ENCODE measurements around the gene SGMS1.

The SGMS1 gene

GRCh38 chr10:50561816-50562215 is 61.9 kb downstream of the SGMS1 start:
- no peak for DNase-seq (ENCODE audit: insufficient read length, low spot score)
- TF ChIP-seq TAF1 (IDR thresholded peaks at IDR 0.05; ENCODE audit: low read depth, low read length) = no peak
- no peak for TF ChIP-seq PAX5 (IDR thresholded peaks at IDR 0.05; ENCODE audit: insufficient read depth, low read length, severe bottlenecking)
- TF ChIP-seq POLR2A (IDR thresholded peaks at IDR 0.05; ENCODE audit: low read depth, low read length) = no peak
- no peak for TF ChIP-seq POU2F2 (IDR thresholded peaks at IDR 0.05; ENCODE audit: low read depth, low read length)
- no peak for TF ChIP-seq POLR2AphosphoS5 (IDR thresholded peaks at IDR 0.05; ENCODE audit: low read depth, low read length)
- no peak for TF ChIP-seq SPI1 (IDR thresholded peaks at IDR 0.05; ENCODE audit: low read depth, low read length)
- FAIRE-seq = no peak

GRCh38 chr10:50561266-50561665 is 62.5 kb downstream of the SGMS1 start:
- FAIRE-seq = no peak

GRCh38 chr10:50560370-50560769 is 63.4 kb downstream of the SGMS1 start:
- TF ChIP-seq POLR2AphosphoS5 (IDR thresholded peaks at IDR 0.05; ENCODE audit: low read depth, low read length) (no peak), TAF1 (IDR thresholded peaks at IDR 0.05; ENCODE audit: low read depth, low read length) (no peak), PAX5 (IDR thresholded peaks at IDR 0.05; ENCODE audit: insufficient read depth, low read length, severe bottlenecking) (no peak), SPI1 (IDR thresholded peaks at IDR 0.05; ENCODE audit: low read depth, low read length) (no peak), POLR2A (IDR thresholded peaks at IDR 0.05; ENCODE audit: low read depth, low read length) (no peak), POU2F2 (IDR thresholded peaks at IDR 0.05; ENCODE audit: low read depth, low read length) (no peak)
- FAIRE-seq (no peak), DNase-seq (ENCODE audit: insufficient read length, low spot score) (no peak)

More at GRCh38 chr10:50561266-50561665, 62.5 kb downstream of the SGMS1 start:
- TF ChIP-seq POLR2AphosphoS5 (IDR thresholded peaks at IDR 0.05; ENCODE audit: low read depth, low read length) = no peak
- TF ChIP-seq POLR2A (IDR thresholded peaks at IDR 0.05; ENCODE audit: low read depth, low read length) = no peak
- TF ChIP-seq POU2F2 (IDR thresholded peaks at IDR 0.05; ENCODE audit: low read depth, low read length) = no peak
- TF ChIP-seq PAX5 (IDR thresholded peaks at IDR 0.05; ENCODE audit: insufficient read depth, low read length, severe bottlenecking) = no peak
- no peak for TF ChIP-seq SPI1 (IDR thresholded peaks at IDR 0.05; ENCODE audit: low read depth, low read length)
- TF ChIP-seq TAF1 (IDR thresholded peaks at IDR 0.05; ENCODE audit: low read depth, low read length) = no peak
- DNase-seq (ENCODE audit: insufficient read length, low spot score) = no peak

- no peak for FAIRE-seq
- TF ChIP-seq PAX5 (IDR thresholded peaks at IDR 0.05; ENCODE audit: insufficient read depth, low read length, severe bottlenecking) (no peak), SPI1 (IDR thresholded peaks at IDR 0.05; ENCODE audit: low read depth, low read length) (no peak), TAF1 (IDR thresholded peaks at IDR 0.05; ENCODE audit: low read depth, low read length) (no peak), POU2F2 (IDR thresholded peaks at IDR 0.05; ENCODE audit: low read depth, low read length) (no peak), POLR2AphosphoS5 (IDR thresholded peaks at IDR 0.05; ENCODE audit: low read depth, low read length) (no peak), POLR2A (IDR thresholded peaks at IDR 0.05; ENCODE audit: low read depth, low read length) (no peak)
These were observed 65.4 kb downstream of the SGMS1 start for GRCh38 chr10:50558371-50558770.

GRCh38 chr10:50557130-50557682 is 66.5 kb downstream of the SGMS1 start:
- no peak for TF ChIP-seq SPI1 (IDR thresholded peaks at IDR 0.05; ENCODE audit: low read depth, low read length)
- no peak for TF ChIP-seq POU2F2 (IDR thresholded peaks at IDR 0.05; ENCODE audit: low read depth, low read length)
- no peak for TF ChIP-seq TAF1 (IDR thresholded peaks at IDR 0.05; ENCODE audit: low read depth, low read length)
- no peak for TF ChIP-seq POLR2AphosphoS5 (IDR thresholded peaks at IDR 0.05; ENCODE audit: low read depth, low read length)
- no peak for TF ChIP-seq PAX5 (IDR thresholded peaks at IDR 0.05; ENCODE audit: insufficient read depth, low read length, severe bottlenecking)
- no peak for TF ChIP-seq POLR2A (IDR thresholded peaks at IDR 0.05; ENCODE audit: low read depth, low read length)
- DNase-seq (ENCODE audit: insufficient read length, low spot score) (no peak), FAIRE-seq (no peak)

More at GRCh38 chr10:50558371-50558770, 65.4 kb downstream of the SGMS1 start:
- DNase-seq (ENCODE audit: insufficient read length, low spot score) = no peak

GRCh38 chr10:50556237-50557120 is 67.3 kb downstream of the SGMS1 start:
- TF ChIP-seq PAX5 (IDR thresholded peaks at IDR 0.05; ENCODE audit: insufficient read depth, low read length, severe bottlenecking) = no peak
- no peak for TF ChIP-seq POU2F2 (IDR thresholded peaks at IDR 0.05; ENCODE audit: low read depth, low read length)
- no peak for TF ChIP-seq SPI1 (IDR thresholded peaks at IDR 0.05; ENCODE audit: low read depth, low read length)
- TF ChIP-seq POLR2A (IDR thresholded peaks at IDR 0.05; ENCODE audit: low read depth, low read length) = no peak
- TF ChIP-seq TAF1 (IDR thresholded peaks at IDR 0.05; ENCODE audit: low read depth, low read length) = no peak
- FAIRE-seq = no peak
- no peak for DNase-seq (ENCODE audit: insufficient read length, low spot score)

- no peak for DNase-seq (ENCODE audit: insufficient read length, low spot score)
- TF ChIP-seq PAX5 (IDR thresholded peaks at IDR 0.05; ENCODE audit: insufficient read depth, low read length, severe bottlenecking) (no peak), SPI1 (IDR thresholded peaks at IDR 0.05; ENCODE audit: low read depth, low read length) (no peak), TAF1 (IDR thresholded peaks at IDR 0.05; ENCODE audit: low read depth, low read length) (no peak), POU2F2 (IDR thresholded peaks at IDR 0.05; ENCODE audit: low read depth, low read length) (no peak), POLR2AphosphoS5 (IDR thresholded peaks at IDR 0.05; ENCODE audit: low read depth, low read length) (no peak), POLR2A (IDR thresholded peaks at IDR 0.05; ENCODE audit: low read depth, low read length) (no peak)
- no peak for FAIRE-seq
These were observed 68.7 kb downstream of the SGMS1 start for GRCh38 chr10:50554995-50555568.

GRCh38 chr10:50554376-50554994 is 69.3 kb downstream of the SGMS1 start:
- no peak for DNase-seq (ENCODE audit: insufficient read length, low spot score)
- FAIRE-seq = no peak
- TF ChIP-seq POLR2A (IDR thresholded peaks at IDR 0.05; ENCODE audit: low read depth, low read length) (no peak), POLR2AphosphoS5 (IDR thresholded peaks at IDR 0.05; ENCODE audit: low read depth, low read length) (no peak), TAF1 (IDR thresholded peaks at IDR 0.05; ENCODE audit: low read depth, low read length) (no peak), POU2F2 (IDR thresholded peaks at IDR 0.05; ENCODE audit: low read depth, low read length) (no peak), PAX5 (IDR thresholded peaks at IDR 0.05; ENCODE audit: insufficient read depth, low read length, severe bottlenecking) (no peak), SPI1 (IDR thresholded peaks at IDR 0.05; ENCODE audit: low read depth, low read length) (no peak)

Measured in GM12891 (cell line).